NCI-H82 treated with DMSO at 0.1 percent for 48 hours (cell line): ENCODE results near the gene THOC2.
A peak's percentile ranks its signal among the peaks of the same experiment; 100 is the strongest.
"Not testable (repeated sequence)": the region's sequence is repeated elsewhere in the genome, so short reads cannot be mapped to it uniquely, and the experiment has no call there.

Source experiments
- DNase-seq: peaks from one replicate; lab custom pipeline; 2025; ENCODE audit not compliant: unreplicated experiment; lab: John Stamatoyannopoulos, UW

THOC2 gene

GRCh38 chrX:123732670-123733363, at the start of gene THOC2:
Gene THOC2, minus strand, starts transcription at chrX:123733052. Its CDS starts 30 bp downstream, at chrX:123733022.
- peak; percentile 78 for DNase-seq

GRCh38 chrX:123781786-123782185, 48.9 kb upstream of the THOC2 start:
- DNase-seq, result not testable (repeated sequence)

GRCh38 chrX:123779908-123780396, 47.1 kb upstream of the THOC2 start:
- no peak for DNase-seq

GRCh38 chrX:123773258-123773988, 40.6 kb upstream of the THOC2 start:
- no peak for DNase-seq

GRCh38 chrX:123771449-123772064, 38.7 kb upstream of the THOC2 start:
- DNase-seq, result no peak

DNA sequence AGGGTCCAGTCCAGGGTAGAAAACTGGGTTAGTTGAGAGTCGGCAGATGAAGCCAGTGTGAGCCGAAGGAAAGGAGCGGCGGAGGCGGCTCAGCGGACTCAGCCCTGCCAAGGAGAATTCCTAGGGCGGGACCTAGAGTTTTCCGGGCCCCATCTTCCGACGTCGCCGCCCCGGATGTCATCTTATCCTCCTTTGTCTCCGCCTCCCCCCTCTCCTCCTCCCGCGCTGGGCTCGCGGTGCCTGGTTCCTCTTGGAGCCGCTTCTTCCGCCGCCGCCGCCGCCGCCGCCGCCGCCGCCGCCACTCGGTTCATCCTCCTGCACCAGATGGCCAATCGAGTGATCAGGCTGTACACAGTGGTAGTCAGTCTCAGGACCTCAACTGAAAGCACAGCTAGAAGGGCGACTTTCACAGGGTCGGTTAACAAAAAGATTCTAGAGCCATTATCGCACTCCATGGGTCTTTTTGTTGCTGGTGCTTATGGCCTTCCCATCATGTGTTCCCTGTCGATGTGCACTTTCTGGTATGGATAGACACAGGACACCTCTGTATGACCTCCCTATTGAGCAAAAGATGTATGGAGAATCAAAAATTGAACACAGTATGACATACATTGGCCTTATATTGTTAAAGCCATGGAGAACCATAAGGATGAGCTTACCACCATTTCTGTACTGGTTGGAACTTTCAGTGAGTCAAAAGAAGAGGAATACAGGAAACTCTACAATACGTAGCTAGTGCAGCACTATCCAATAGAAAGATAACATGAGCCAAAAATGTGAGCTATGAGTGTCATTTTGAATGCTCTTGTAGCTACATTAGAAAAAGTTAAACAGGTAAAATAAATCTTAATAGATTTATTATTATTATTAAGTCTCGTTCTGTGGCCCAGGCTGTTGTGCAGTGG, 32.4 kb upstream of the THOC2 start:
- peak; percentile 88 for DNase-seq

GRCh38 chrX:123759849-123760248, 27.0 kb upstream of the THOC2 start:
- not testable (repeated sequence) for DNase-seq

DNA sequence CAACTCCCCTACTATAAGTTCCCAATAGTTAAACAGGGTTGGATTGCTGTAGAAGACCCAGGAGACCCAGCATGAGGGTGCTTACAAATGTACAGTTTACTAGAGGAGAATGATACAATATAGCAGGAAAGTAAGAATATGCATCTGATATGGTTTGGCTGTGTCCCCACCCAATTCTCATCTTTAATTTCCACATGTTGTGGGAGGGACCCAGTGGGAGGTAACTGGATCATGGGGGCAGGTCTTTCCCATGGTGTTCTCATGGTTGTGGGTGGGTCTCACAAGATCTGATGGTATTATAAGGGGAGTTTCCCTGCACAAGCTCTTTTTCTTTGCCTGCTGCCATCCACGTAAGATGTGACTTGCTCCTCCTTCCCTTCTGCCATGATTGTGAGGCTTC, 24.9 kb upstream of the THOC2 start:
- not testable (repeated sequence) for DNase-seq

DNA sequence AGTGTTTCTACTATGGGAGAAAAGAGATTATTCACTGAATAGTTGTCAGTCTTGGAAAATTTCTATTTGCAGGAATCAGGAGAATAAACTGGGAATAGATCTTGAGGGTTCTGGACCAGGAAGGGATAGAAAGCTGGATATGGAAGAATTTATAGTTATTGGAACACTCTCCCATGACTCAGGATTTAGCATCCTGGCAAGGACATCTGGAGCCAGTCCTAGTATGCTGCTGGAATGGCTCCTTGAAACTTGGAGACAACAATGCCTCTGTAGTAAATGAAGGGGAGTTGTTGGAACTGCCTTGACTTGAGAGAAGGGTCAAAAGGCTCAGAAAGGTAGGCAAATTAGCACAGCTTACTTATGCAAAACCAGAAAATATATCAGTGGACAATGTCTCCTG, 23.5 kb upstream of the THOC2 start:
- DNase-seq, result peak; percentile 59

GRCh38 chrX:123755107-123755506, 22.3 kb upstream of the THOC2 start:
- DNase-seq, result no peak

- DNase-seq, result no peak
These were observed 21.0 kb upstream of the THOC2 start for GRCh38 chrX:123753656-123754350.

- no peak for DNase-seq
These were observed 16.8 kb upstream of the THOC2 start for GRCh38 chrX:123749643-123750042.

DNA sequence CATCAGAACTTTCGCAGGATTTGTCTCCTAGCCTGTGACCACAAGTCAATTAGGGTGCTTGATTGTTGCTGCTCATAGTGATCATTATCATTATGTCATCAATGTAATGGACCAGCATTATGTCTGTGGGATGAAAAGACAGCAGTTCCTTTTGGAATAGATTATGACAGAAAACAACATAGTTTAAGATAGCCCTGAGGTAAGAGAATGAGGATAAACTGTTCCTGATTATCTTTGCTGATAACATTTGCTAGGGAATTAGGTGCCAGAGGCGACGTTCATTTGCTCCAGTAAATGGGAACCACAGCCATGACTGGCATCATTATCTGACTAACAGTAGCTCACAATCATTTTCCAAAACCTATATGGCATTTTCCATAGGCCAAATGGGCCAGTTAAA, 12.7 kb upstream of the THOC2 start:
- DNase-seq, result no peak

GRCh38 chrX:123743312-123743711, 10.5 kb upstream of the THOC2 start:
- no peak for DNase-seq

DNA sequence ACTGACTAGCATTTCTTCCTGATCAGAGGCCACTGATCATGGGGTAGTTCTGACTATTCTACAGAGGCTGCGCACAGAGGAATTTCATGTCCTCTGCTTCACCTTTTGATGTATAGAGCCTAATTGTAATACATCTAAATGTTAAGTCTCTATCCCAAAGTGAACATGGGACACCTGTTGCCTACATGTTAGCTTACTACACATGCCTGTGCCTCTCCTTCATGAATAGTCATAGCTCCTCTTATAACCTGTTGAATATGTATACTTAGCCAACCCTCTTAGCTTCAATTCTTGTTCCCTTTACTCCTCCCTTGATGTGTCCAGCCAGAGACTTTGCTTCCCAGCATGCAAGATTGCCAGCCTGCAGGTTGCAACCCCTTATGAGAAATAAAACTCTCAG, 9.6 kb upstream of the THOC2 start:
- no peak for DNase-seq

DNA sequence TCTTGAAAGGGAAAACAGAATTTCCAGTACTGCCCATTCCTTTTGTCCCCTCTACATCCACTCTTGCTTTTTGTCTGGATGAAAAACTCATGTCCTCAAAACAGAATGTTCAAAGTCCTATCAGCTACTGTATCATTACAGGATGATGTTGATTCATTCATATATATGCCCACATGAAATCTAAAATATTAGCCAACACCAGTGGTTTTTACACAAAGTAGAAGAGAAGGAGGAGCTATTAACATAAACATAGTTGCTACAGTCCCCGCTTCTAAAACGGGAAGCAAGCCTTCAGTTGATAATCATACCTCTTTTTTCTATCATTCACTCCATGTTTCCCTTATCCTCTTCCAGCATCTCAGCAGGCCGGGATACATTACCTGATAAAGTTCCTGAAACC, 7.7 kb upstream of the THOC2 start:
- DNase-seq, result no peak

DNA sequence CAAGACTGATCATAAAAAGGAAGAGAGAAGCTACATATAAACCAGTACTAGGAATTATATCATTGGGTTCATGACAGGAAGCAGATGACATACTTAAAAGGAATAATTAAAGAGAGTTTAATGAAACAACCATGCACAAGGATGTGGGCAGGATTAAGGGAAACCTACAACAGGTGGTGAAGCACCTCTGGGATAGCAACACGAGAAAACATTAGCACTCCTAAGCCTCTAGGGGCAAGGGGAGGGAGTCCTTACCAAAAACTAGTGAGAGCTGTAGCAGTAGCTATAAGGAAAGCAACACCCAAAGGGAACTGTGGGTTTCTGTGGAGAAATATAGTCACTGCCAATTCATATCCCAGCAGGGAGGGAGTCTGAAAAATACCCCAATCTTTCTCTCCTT, 7.2 kb upstream of the THOC2 start:
- DNase-seq, result peak; percentile 25

DNA sequence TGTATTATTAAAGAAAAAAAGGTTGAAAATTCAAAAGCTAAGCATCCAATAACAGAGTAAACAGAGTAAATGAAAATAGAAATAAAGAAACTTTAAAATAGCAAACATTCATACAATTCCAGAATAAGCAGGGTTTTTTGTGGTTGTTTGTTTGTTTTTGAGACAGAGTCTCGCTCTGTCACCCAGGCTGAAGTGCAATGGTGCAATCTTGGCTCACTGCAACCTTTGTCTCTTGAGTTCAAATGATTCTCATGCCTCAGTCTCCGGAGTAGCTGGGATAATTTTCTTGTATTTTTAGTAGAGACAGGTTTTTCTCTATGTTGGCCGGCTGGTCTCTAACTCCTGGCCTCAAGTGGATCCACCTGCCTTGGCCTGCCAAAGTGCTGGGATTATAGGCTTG, 6.6 kb upstream of the THOC2 start:
- DNase-seq, result no peak

GRCh38 chrX:123738378-123738940, 5.6 kb upstream of the THOC2 start:
- DNase-seq, result no peak

GRCh38 chrX:123736333-123736921, 3.6 kb upstream of the THOC2 start:
- peak; percentile 85 for DNase-seq
